GM23248 (cell line): ENCODE measurements around the gene RALGPS1. TPM values are rescaled to one million over a fixed set of nuclear protein-coding genes. Genes with fewer than 3 reads are reported as not detected.

Experiments used
- DNase-seq: peaks from one replicate; pipeline ENCODE4 v3.0.0-alpha.2; 2015
- H2AFZ ChIP-seq: fragments of 200-600 bp; sonication (generic); 2 replicates; pipeline ENCODE4 v1.6.1; 2016; ENCODE audit warnings: antibody characterized with exemption
- H3F3A ChIP-seq: fragments of 200-600 bp; sonication (generic); 2 replicates; pipeline ENCODE4 v1.6.1; 2016; ENCODE audit warnings: mild to moderate bottlenecking, antibody characterized with exemption, mixed run types; ENCODE audit not compliant: insufficient read depth
- H3K27ac ChIP-seq: fragments of 200-600 bp; sonication (generic); 2 replicates; pipeline ENCODE4 v1.5.1; 2016; ENCODE audit warnings: mild to moderate bottlenecking
- H3K27me3 ChIP-seq: fragments of 200-600 bp; sonication (generic); replicated peaks from 2 replicates; pipeline ENCODE4 v1.6.1; 2016; ENCODE audit warnings: mild to moderate bottlenecking; ENCODE audit not compliant: insufficient read depth
- H3K36me3 ChIP-seq: fragments of 200-600 bp; sonication (generic); 2 replicates; pipeline ENCODE4 v1.6.1; 2016; ENCODE audit warnings: low read depth, mild to moderate bottlenecking
- H3K4me1 ChIP-seq: fragments of 200-600 bp; sonication (generic); 2 replicates; pipeline ENCODE4 v1.6.1; 2016; ENCODE audit warnings: mild to moderate bottlenecking; ENCODE audit not compliant: insufficient read depth
- H3K4me2 ChIP-seq: fragments of 200-600 bp; sonication (generic); one replicate; pipeline ENCODE4 v1.6.1; 2016; ENCODE audit warnings: mild to moderate bottlenecking; ENCODE audit not compliant: unreplicated experiment
- H3K4me3 ChIP-seq: fragments of 200-600 bp; sonication (generic); 2 replicates; pipeline ENCODE4 v1.5.1; 2016; ENCODE audit warnings: mild to moderate bottlenecking
- H3K79me2 ChIP-seq: fragments of 200-600 bp; sonication (generic); 2 replicates; pipeline ENCODE4 v1.6.1; 2016; ENCODE audit warnings: mild to moderate bottlenecking; ENCODE audit not compliant: insufficient read depth
- H3K9ac ChIP-seq: fragments of 200-600 bp; sonication (generic); 2 replicates; pipeline ENCODE4 v1.6.1; 2016; ENCODE audit warnings: mild to moderate bottlenecking
- H3K9me2 ChIP-seq: fragments of 200-600 bp; sonication (generic); 2 replicates; pipeline ENCODE4 v1.6.1; 2016; ENCODE audit warnings: mixed run types, mild to moderate bottlenecking, moderate library complexity; ENCODE audit not compliant: insufficient read depth
- H3K9me3 ChIP-seq: fragments of 200-600 bp; sonication (generic); one replicate; pipeline ENCODE4 v1.6.1; 2017; ENCODE audit warnings: low read depth
- H4K20me1 ChIP-seq: fragments of 200-600 bp; sonication (generic); 2 replicates; pipeline ENCODE4 v1.6.0; 2016; ENCODE audit not compliant: insufficient read depth
- EZH2 ChIP-seq: fragments of 200-600 bp; sonication (generic); IDR thresholded peaks from 2 replicates; pipeline ENCODE4 v1.6.1; 2018; ENCODE audit warnings: antibody characterized with exemption, mild to moderate bottlenecking; ENCODE audit not compliant: insufficient read depth, poor library complexity, severe bottlenecking
- EZH2phosphoT487 ChIP-seq: fragments of 200-600 bp; sonication (generic); IDR thresholded peaks from 2 replicates; pipeline ENCODE4 v1.6.1; 2018; ENCODE audit warnings: antibody characterized with exemption, moderate library complexity, mild to moderate bottlenecking, low read depth; ENCODE audit not compliant: insufficient read depth
- WGBS, 2 experiments: methylation state at CpG; one replicate each; pipeline ENCODE4 v1.1.6; 2015 to 2017; ENCODE audit warnings: low lambda C conversion rate in 2 of 2, low coverage in 1 of 2; ENCODE audit errors: missing lambda C conversion rate in 2 of 2; 5-methylcytosine and 5-hydroxymethylcytosine counted together
- in situ Hi-C: fragments of 300-500 bp; cut with MboI; formaldehyde crosslinking; loops from 2 replicates; pipeline ENCODE4 v1.15.0; 2020
- polyA plus RNA-seq: library from polyadenylated mRNA; unstranded; fragments of >200 nt; fragmentation: Nextera tagmentation; extraction: Ambion mirVana; gene quantifications from 2 replicates; pipeline ENCODE4 v1.2.1, GENCODE V29; 2016
- total RNA-seq: library from RNA; depleted of rRNA; stranded (reverse); fragments of >200 nt; shearing (Covaris generic); gene quantifications from 2 replicates; pipeline ENCODE4 v1.2.3, GENCODE V29; 2014

RALGPS1 gene
- total and polyA plus RNA-seq, 2 experiments from 2014 or later = 0.54 to 1.8 TPM

DNA sequence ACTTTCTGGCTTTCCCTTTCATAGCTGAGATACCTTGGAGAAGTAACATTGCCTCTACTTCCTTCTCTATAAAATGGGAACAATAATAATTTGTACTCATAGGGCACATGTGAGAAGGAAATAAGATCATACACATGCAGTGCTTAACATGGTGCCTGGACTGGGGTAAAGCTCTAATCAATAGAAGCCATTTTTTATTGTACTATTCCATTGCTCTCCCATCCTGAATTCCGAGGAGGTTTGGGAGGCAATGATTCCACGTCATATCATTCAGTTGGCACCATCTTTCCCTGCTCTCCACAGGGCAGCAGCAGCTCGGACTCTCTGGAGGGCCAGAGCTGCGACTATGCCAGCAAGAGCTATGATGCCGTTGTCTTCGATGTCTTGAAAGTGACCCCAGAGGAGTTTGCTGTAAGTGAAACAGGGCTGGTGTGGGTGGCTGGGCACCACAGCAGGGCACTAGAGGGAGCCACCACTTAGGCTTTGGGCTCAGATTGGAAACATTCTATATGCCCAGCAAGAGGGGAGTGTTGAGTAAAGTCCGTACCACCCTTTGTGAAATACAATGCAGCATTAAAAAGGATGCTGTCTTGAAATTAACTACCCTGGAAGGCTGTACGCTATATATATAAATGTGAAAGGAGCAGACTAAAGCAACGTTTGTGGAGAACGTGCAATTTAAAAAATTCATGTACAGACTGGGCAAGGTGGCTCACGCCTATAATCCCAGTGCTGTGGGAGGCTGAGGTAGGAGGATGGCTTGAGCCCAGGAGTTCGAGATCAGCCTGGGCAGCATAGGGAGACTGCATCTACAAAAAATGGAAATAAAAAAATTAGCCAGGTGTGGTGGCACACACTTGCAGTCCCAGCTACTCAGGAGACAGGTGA lies 51.2 kb downstream of the RALGPS1 start:
- no peaks in the 10 kb centered on the region for H3K4me1 ChIP-seq
- 36 to 39% methylated on average over 12 of the region's 12 CpGs for WGBS, 2 experiments
- no peaks in the 10 kb centered on the region for H3F3A ChIP-seq
- 0 out of 2 replicates have a peak overlapping the region, but pooled peaks have one; percentile 26 for H2AFZ ChIP-seq
- in situ Hi-C loops = no loop called here
- no peaks in the 10 kb centered on the region for H3K36me3 ChIP-seq
- H3K79me2 ChIP-seq = no peaks in the 10 kb centered on the region
- H3K27ac ChIP-seq = no peak overlapping the region
- H3K9me3 ChIP-seq = no peaks in the 10 kb centered on the region
- no peaks in the 10 kb centered on the region for H3K9me2 ChIP-seq
- no peak overlapping the region for H3K4me2 ChIP-seq
- no peak overlapping the region for H3K4me3 ChIP-seq
- peak; percentile 77 for DNase-seq
- no peaks in the 10 kb centered on the region for H3K27me3 ChIP-seq
- H3K9ac ChIP-seq = no peak overlapping the region
- TF ChIP-seq EZH2phosphoT487 = no peak
- no peak for TF ChIP-seq EZH2
- no peaks in the 10 kb centered on the region for H4K20me1 ChIP-seq

DNA sequence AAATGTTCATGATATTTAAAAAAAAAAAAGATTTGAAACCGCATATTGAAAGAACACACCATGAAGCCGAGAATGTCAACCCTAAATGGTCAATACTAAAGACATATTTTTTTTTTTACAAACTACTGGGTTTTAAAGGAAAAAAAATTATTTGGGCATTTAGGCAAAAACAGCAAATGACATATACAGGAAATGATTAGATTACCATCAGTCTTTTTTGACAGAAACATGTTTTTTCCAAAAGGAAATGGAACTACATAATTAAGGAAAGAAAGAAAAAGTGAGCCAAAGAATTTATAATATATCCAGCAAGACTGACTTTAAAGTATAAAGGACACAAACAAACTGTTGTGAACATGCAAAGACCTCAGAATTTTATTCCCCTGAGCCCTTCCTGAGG lies 56.7 kb downstream of the RALGPS1 start:
- no peak for DNase-seq
- in situ Hi-C loops = no loop called here
- H3K9me3 ChIP-seq = no peaks in the 10 kb centered on the region
- H3K27ac ChIP-seq = no peak overlapping the region
- no peak overlapping the region for H3K4me3 ChIP-seq
- no peak overlapping the region for H3K9ac ChIP-seq
- H3K4me1 ChIP-seq = no peaks in the 10 kb centered on the region
- no peak overlapping the region for H2AFZ ChIP-seq
- 78 to 80% methylated on average over 2 of the region's 2 CpGs for WGBS, 2 experiments
- TF ChIP-seq EZH2phosphoT487 (no peak), EZH2 (no peak)
- no peaks in the 10 kb centered on the region for H3K79me2 ChIP-seq
- no peaks in the 10 kb centered on the region for H3K36me3 ChIP-seq
- H4K20me1 ChIP-seq = no peaks in the 10 kb centered on the region
- no peak overlapping the region for H3K4me2 ChIP-seq
- no peaks in the 10 kb centered on the region; the same call in 1 of the 2 replicates for H3K27me3 ChIP-seq
- H3K9me2 ChIP-seq = no peaks in the 10 kb centered on the region
- H3F3A ChIP-seq = no peaks in the 10 kb centered on the region

GRCh38 chr9:126973651-126974529 lies 59.3 kb downstream of the RALGPS1 start:
- no peaks in the 10 kb centered on the region for H3K9me2 ChIP-seq
- no peak overlapping the region for H3K9ac ChIP-seq
- 88 to 89% methylated on average over 10 of the region's 10 CpGs for WGBS, 2 experiments
- H3K79me2 ChIP-seq = no peaks in the 10 kb centered on the region
- H3K4me1 ChIP-seq = no peaks in the 10 kb centered on the region
- H2AFZ ChIP-seq = no peak overlapping the region
- DNase-seq = no peak
- no peaks in the 10 kb centered on the region for H3F3A ChIP-seq
- in situ Hi-C loops = no loop called here
- no peak for TF ChIP-seq EZH2phosphoT487
- TF ChIP-seq EZH2 = no peak
- no peaks in the 10 kb centered on the region for H3K9me3 ChIP-seq
- H3K36me3 ChIP-seq = no peaks in the 10 kb centered on the region
- no peak overlapping the region for H3K4me3 ChIP-seq
- H3K4me2 ChIP-seq = no peak overlapping the region
- H3K27ac ChIP-seq = no peak overlapping the region
- H3K27me3 ChIP-seq = no peaks in the 10 kb centered on the region; the same call in 1 of the 2 replicates
- no peaks in the 10 kb centered on the region for H4K20me1 ChIP-seq

- H4K20me1 ChIP-seq = no peaks in the 10 kb centered on the region
- no peak overlapping the region for H2AFZ ChIP-seq
- no peaks in the 10 kb centered on the region for H3K79me2 ChIP-seq
- H3K4me2 ChIP-seq = no peak overlapping the region
- H3K27me3 ChIP-seq = no peaks in the 10 kb centered on the region; the same call in 1 of the 2 replicates
- H3K36me3 ChIP-seq = no peaks in the 10 kb centered on the region
- H3F3A ChIP-seq = no peaks in the 10 kb centered on the region
- TF ChIP-seq EZH2 (no peak), EZH2phosphoT487 (no peak)
- in situ Hi-C loops = no loop called here
- DNase-seq = no peak
- H3K9ac ChIP-seq = no peak overlapping the region
- no peak overlapping the region for H3K27ac ChIP-seq
- H3K4me3 ChIP-seq = no peak overlapping the region
- WGBS, 2 experiments = 86 to 89% methylated on average over 6 of the region's 6 CpGs
- H3K4me1 ChIP-seq = no peaks in the 10 kb centered on the region
- no peaks in the 10 kb centered on the region for H3K9me3 ChIP-seq
- no peaks in the 10 kb centered on the region for H3K9me2 ChIP-seq
These were observed 60.0 kb downstream of the RALGPS1 start for GRCh38 chr9:126974594-126974993.
